ENCODE measurements around the gene MYH3. TPM values are rescaled to one million over a fixed set of nuclear protein-coding genes. Genes with fewer than 3 reads are reported as not detected.

Gene MYH3
- total RNA-seq, 1 donor from 2014 or later = 1.7 TPM

DNA sequence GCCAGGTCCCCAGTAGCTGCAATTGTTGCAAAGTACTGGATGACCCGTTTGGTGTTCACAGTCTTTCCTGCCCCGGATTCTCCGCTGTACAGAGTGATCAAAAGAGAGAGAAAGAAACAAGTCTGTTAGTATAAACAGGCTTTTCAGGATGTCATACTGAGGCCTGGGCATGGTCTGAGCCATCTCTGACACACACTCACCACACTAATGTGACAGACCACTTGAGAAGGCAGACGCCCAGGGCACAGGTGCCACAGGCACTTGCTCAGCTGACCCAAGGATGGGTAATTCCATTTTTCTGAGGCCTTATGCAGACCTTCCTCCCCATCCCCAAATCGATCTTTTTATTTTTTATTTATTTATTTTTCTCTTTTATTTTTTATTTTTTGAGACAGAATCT is 7.5 kb downstream of the MYH3 start:
- TF ChIP-seq, protein P1, sequence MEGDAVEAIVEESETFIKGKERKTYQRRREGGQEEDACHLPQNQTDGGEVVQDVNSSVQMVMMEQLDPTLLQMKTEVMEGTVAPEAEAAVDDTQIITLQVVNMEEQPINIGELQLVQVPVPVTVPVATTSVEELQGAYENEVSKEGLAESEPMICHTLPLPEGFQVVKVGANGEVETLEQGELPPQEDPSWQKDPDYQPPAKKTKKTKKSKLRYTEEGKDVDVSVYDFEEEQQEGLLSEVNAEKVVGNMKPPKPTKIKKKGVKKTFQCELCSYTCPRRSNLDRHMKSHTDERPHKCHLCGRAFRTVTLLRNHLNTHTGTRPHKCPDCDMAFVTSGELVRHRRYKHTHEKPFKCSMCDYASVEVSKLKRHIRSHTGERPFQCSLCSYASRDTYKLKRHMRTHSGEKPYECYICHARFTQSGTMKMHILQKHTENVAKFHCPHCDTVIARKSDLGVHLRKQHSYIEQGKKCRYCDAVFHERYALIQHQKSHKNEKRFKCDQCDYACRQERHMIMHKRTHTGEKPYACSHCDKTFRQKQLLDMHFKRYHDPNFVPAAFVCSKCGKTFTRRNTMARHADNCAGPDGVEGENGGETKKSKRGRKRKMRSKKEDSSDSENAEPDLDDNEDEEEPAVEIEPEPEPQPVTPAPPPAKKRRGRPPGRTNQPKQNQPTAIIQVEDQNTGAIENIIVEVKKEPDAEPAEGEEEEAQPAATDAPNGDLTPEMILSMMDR (conservative IDR thresholded peaks at IDR 0.05; ENCODE audit: low read depth, low read length) = no peak
- DNase-seq (ENCODE audit: low read depth) = no peak
- H3K4me3 ChIP-seq (ENCODE audit: low read depth, low read length) = no peak overlapping the region

DNA sequence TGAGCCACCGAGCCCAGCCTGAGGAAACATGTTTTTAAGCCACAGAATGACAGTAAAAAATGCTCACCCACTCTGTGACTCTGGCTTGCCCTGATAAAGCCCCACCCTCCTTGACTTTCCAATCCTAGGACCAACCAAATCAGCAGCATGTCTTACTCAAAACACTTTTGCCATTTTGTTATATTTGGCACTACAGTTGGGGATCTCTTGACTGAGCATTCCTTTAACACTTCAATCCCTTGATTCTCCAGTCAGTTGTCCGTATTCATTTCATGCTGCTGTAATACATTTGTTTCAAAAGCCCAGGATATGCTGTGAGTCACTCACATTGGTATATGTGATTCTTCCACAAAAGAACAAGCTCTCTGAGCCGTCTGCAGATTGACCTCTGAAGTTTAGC is 8.2 kb downstream of the MYH3 start:
- TF ChIP-seq, protein P1 (conservative IDR thresholded peaks at IDR 0.05; ENCODE audit: low read depth, low read length) = no peak
- no peak overlapping the region for H3K4me3 ChIP-seq (ENCODE audit: low read depth, low read length)
- no peak for DNase-seq (ENCODE audit: low read depth)

DNA sequence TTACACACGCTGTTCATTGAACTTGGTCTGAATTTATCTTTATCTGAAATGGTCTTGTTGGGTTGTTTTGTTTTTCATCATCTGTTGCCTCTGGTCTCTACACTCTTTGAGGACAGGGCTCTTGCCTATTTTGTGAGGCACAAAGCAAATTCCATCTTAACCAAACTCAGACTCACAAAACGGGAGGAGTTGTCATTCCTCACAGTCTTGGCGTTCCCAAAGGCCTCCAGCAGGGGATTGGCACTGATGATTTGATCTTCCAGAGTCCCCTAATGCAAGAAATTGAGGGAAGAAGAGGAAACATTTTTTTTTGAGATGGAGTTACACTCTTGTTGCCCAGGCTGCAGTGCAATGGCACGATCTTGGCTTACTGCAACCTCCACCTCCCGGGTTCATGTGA is 8.7 kb downstream of the MYH3 start:
- no peak for DNase-seq (ENCODE audit: low read depth)
- H3K4me3 ChIP-seq (ENCODE audit: low read depth, low read length) = no peak overlapping the region
- TF ChIP-seq, protein P1 (conservative IDR thresholded peaks at IDR 0.05; ENCODE audit: low read depth, low read length) = no peak

DNA sequence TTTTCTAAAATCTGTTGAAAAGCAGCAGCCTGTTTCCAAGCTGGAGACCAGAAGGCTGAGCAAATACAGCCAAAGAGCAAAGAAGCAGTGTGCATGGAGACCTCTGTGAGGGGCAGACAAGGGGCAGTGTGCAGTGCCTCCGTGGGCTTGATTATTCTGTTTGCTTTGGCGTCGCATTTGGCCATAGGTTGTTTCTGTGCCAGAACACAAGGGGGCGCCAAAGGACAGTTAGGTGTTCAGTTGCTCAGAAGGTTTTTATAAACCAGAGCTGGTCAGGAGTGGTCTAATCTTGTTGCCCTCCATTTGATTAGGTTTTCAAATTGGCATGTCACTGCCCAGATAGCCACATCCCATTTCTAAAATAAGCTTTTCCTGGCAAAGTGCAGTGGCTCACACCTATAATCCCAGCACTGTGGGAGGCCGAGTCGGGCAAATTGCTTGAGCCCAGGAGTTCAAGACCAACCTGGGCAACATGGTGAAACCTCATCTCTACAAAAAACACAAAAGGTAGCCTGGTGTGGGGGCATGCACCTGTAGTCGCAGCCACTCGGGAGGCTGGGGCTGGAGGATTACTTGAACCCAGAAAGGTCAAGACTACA is 10.6 kb downstream of the MYH3 start:
- no peak overlapping the region for H3K4me3 ChIP-seq (ENCODE audit: low read depth, low read length)
- TF ChIP-seq, protein P1 (conservative IDR thresholded peaks at IDR 0.05; ENCODE audit: low read depth, low read length) = peak; percentile 88
- peak; percentile 4 for DNase-seq (ENCODE audit: low read depth)

DNA sequence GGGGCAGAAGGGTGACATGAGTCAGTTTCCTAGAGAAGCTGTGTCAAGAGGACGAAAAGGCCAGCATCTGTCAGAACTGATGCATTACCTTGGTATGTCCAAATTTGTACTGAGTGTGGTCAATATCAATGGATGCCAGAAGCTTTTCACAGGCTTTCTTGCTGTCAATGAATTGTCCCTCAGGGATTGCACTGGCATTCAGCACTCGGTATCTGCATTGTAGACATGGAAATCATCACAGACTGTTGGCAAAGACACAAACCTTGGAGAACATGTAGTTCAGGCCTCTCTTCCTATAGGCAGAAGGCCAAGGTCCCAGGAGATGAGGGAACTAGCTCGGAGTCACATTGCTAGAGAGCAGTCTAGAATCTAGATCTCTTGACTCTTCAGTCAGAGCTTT is 16.6 kb downstream of the MYH3 start:
- TF ChIP-seq, protein P1 (conservative IDR thresholded peaks at IDR 0.05; ENCODE audit: low read depth, low read length) = no peak
- no peak for DNase-seq (ENCODE audit: low read depth)
- no peak overlapping the region for H3K4me3 ChIP-seq (ENCODE audit: low read depth, low read length)

DNA sequence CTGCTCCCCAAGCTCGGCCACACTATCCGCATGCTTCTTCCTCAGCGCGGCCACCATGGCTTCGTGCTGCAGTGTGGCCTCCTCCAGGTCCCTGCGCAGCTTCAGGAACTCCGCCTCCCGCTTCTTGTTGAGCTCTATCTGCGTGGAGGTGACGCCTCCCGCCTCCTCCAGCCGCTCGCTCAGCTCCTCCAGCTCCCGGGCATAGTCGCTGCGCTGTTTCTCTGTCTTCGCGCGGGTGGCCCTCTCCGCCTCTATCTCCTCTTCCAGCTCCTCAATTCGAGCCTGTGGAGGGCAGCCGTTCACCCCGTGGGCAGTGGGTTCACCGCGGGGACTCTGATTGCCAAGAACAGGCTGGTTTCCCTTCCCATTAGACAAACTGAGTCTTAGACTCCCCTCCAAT is 19.0 kb downstream of the MYH3 start:
- TF ChIP-seq, protein P1 (conservative IDR thresholded peaks at IDR 0.05; ENCODE audit: low read depth, low read length) = no peak
- DNase-seq (ENCODE audit: low read depth) = no peak
- H3K4me3 ChIP-seq (ENCODE audit: low read depth, low read length) = no peak overlapping the region

GRCh38 chr17:10635290-10635689 is 21.8 kb downstream of the MYH3 start:
- DNase-seq (ENCODE audit: low read depth) = no peak
- no peak overlapping the region for H3K4me3 ChIP-seq (ENCODE audit: low read depth, low read length)
- TF ChIP-seq, protein P1 (conservative IDR thresholded peaks at IDR 0.05; ENCODE audit: low read depth, low read length) = peak; percentile 8
